ENCODE measurements around the gene SENP8. TPM values are rescaled to one million over a fixed set of nuclear protein-coding genes. Genes with fewer than 3 reads are reported as not detected.

Gene SENP8
- total RNA-seq, 2 donors from 2014 or later = 2.3 to 4.2 TPM

DNA sequence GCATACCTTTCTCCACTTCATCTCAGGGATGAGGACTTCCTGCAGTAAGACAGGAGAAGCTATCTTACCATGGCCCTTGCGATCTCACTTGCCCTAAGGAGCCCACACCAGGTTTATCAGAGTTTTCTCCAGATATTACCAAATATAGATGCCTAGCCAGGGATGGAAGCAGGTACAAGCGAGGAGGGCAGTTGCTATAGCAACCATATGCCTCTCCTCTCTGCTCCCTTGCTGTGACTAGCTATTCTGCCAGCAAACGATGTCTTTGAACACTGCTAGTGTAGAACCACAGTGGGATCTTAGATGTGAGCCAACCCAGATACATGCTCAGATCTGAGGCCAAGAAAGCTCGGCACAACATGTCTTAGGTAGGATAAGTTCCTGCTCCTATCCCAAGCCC lies 45.5 kb downstream of the SENP8 start:
- H3K27me3 ChIP-seq = no peaks in the 10 kb centered on the region
- TF ChIP-seq, protein P1, sequence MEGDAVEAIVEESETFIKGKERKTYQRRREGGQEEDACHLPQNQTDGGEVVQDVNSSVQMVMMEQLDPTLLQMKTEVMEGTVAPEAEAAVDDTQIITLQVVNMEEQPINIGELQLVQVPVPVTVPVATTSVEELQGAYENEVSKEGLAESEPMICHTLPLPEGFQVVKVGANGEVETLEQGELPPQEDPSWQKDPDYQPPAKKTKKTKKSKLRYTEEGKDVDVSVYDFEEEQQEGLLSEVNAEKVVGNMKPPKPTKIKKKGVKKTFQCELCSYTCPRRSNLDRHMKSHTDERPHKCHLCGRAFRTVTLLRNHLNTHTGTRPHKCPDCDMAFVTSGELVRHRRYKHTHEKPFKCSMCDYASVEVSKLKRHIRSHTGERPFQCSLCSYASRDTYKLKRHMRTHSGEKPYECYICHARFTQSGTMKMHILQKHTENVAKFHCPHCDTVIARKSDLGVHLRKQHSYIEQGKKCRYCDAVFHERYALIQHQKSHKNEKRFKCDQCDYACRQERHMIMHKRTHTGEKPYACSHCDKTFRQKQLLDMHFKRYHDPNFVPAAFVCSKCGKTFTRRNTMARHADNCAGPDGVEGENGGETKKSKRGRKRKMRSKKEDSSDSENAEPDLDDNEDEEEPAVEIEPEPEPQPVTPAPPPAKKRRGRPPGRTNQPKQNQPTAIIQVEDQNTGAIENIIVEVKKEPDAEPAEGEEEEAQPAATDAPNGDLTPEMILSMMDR (IDR thresholded peaks at IDR 0.05) = no peak
- no peak overlapping the region for H3K4me3 ChIP-seq
- intact Hi-C loops (cut with DNase I) = no loop called here
- no peak for DNase-seq
- no peak overlapping the region for H3K27ac ChIP-seq
- H3K36me3 ChIP-seq = no peaks in the 10 kb centered on the region
- H3K9me3 ChIP-seq = no peaks in the 10 kb centered on the region
- H3K4me1 ChIP-seq = no peaks in the 10 kb centered on the region
- no peak overlapping the region for H3K9ac ChIP-seq (ENCODE audit: low read depth in 2 of 2, low read length in 2 of 2)

DNA sequence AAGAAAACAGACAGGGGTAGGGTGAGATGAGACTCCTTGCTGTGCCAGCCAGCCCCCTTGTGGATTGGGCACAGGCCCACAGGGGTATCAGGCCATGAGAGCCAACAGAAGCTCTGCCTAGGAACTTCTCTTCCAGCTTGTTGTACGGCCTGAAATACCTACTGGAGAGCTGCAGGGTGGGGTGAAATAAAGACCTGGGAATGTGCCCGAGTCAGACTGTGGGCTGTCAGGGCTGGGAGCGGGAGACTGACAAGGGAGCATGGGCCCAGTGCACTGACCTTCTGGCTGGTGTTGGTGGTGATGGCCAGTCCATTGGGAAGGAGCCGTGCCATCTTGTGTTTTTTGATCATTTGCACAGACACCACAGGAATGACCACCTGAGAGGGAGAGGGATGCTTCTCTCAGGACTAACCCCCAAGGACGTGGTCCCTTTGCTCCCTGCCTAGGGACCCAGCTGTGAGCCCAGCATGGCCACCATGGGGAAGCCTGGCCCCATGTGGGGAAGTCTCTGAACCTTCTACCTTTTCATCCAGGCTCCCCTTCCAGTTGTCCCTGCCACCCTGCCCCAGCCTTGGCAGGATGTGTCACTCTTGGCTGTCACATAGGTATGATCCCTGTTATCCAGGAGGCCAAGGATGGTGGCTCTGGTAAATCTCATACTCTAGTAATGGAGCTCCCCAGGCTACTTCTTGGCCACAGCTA lies 48.7 kb downstream of the SENP8 start:
- TF ChIP-seq, protein P1 (IDR thresholded peaks at IDR 0.05) = no peak
- intact Hi-C loops (cut with DNase I) = no loop called here
- H3K9me3 ChIP-seq = no peaks in the 10 kb centered on the region
- H3K4me1 ChIP-seq = no peaks in the 10 kb centered on the region
- H3K4me3 ChIP-seq = no peak overlapping the region
- H3K36me3 ChIP-seq = no peaks in the 10 kb centered on the region
- no peak overlapping the region for H3K9ac ChIP-seq (ENCODE audit: low read depth in 2 of 2, low read length in 2 of 2)
- no peak for DNase-seq
- no peaks in the 10 kb centered on the region for H3K27me3 ChIP-seq
- no peak overlapping the region for H3K27ac ChIP-seq

DNA sequence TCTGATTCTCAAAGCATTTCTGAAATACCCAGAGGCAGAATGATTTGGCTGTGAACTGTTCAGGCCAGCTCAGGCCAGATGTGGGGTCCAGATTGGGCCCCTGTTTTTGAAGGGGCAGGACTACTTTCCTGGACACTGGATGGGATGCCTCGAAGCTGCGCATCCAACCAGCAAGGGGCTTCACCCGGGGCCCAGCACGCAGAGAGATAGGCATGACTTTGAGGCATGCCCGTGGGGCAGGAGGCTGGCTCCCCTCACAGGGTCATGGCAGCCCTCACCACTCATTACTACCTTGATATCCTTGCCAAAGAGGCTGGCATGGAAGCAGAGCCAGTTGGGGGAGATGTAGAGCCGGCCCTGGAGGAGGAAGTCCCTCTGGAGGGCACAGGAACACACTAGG lies 49.2 kb downstream of the SENP8 start:
- TF ChIP-seq, protein P1 (IDR thresholded peaks at IDR 0.05) = no peak
- DNase-seq = no peak
- Histone ChIP-seq H3K27me3 (no peaks in the 10 kb centered on the region), H3K4me3 (no peak overlapping the region), H3K9ac (ENCODE audit: low read depth in 2 of 2, low read length in 2 of 2) (no peak overlapping the region), H3K4me1 (no peaks in the 10 kb centered on the region), H3K27ac (no peak overlapping the region), H3K36me3 (no peaks in the 10 kb centered on the region), H3K9me3 (no peaks in the 10 kb centered on the region)
- intact Hi-C loops (cut with DNase I) = no loop called here

- no peak overlapping the region for H3K9ac ChIP-seq (ENCODE audit: low read depth in 2 of 2, low read length in 2 of 2)
- no peaks in the 10 kb centered on the region for H3K27me3 ChIP-seq
- H3K27ac ChIP-seq = no peak overlapping the region
- no peak for DNase-seq
- no peaks in the 10 kb centered on the region for H3K4me1 ChIP-seq
- TF ChIP-seq, protein P1 (IDR thresholded peaks at IDR 0.05) = no peak
- H3K4me3 ChIP-seq = no peak overlapping the region
- H3K9me3 ChIP-seq = no peaks in the 10 kb centered on the region
- no peaks in the 10 kb centered on the region for H3K36me3 ChIP-seq
- intact Hi-C loops (cut with DNase I) = no loop called here
Measured at GRCh38 chr15:72168131-72168807, 50.1 kb downstream of the SENP8 start.

GRCh38 chr15:72168808-72169190 lies 50.6 kb downstream of the SENP8 start:
- TF ChIP-seq, protein P1 (IDR thresholded peaks at IDR 0.05) = no peak
- no peak overlapping the region for H3K27ac ChIP-seq
- H3K9ac ChIP-seq (ENCODE audit: low read depth in 2 of 2, low read length in 2 of 2) = no peak overlapping the region
- H3K27me3 ChIP-seq = no peaks in the 10 kb centered on the region
- no peaks in the 10 kb centered on the region for H3K4me1 ChIP-seq
- H3K4me3 ChIP-seq = no peak overlapping the region
- H3K9me3 ChIP-seq = no peaks in the 10 kb centered on the region
- no peaks in the 10 kb centered on the region for H3K36me3 ChIP-seq
- intact Hi-C loops (cut with DNase I) = no loop called here
- DNase-seq = no peak
